GM19193 (cell line): ENCODE results near the gene GNAI2.

Experiments
- POLR2A ChIP-seq: IDR thresholded peaks from 4 replicates; pipeline ENCODE4 v1.6.1; 2011; ENCODE audit not compliant: insufficient read depth, insufficient read length; ENCODE audit errors: extremely low read depth

Gene GNAI2

GRCh38 chr3:50235716-50236483, at the start of gene GNAI2:
Gene GNAI2, plus strand, starts transcription at chr3:50236204. Its CDS starts 132 bp downstream, at chr3:50236336.
- peak; percentile 96 for TF ChIP-seq POLR2A

DNA sequence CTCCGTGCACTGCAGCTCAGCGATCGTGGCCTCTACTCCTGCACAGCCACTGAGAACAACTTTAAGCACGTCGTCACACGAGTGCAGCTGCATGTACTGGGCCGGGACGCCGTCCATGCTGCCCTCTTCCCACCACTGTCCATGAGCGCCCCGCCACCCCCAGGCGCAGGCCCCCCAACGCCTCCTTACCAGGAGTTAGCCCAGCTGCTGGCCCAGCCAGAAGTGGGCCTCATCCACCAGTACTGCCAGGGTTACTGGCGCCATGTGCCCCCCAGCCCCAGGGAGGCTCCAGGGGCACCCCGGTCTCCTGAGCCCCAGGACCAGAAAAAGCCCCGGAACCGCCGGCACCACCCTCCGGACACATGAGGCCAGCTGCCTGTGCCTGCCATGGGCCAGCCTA, 48.3 kb upstream of the GNAI2 start:
- no peak for TF ChIP-seq POLR2A

GRCh38 chr3:50189274-50189673, 46.7 kb upstream of the GNAI2 start:
- TF ChIP-seq POLR2A: no peak

- no peak for TF ChIP-seq POLR2A
Measured at GRCh38 chr3:50189989-50190388, 46.0 kb upstream of the GNAI2 start.

GRCh38 chr3:50190936-50191660, 44.9 kb upstream of the GNAI2 start, which contains the start of gene GNAT1:
Gene GNAT1, plus strand, starts transcription at chr3:50191610. Its CDS starts 116 bp downstream, at chr3:50191726.
- no peak for TF ChIP-seq POLR2A

DNA sequence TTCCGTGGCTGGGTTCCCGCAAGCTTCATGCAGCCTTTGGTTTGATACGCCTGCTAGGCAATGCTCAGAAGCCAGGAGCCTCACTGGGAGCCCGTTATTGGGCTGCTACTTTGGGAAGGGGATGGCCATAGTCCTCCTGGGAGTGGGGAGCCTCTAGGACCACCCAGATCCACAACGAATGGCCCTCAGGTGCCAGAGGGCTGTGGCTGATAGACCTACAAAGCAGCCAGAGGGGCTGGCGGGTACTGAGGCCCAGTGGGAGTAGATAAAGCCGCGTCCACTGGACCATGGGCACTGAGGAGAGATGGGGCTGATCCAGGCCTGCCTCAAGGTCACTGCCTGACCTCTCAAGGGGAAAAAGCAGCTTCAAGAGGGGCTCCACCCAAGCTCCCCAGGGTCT, 43.9 kb upstream of the GNAI2 start:
- no peak for TF ChIP-seq POLR2A

GRCh38 chr3:50192689-50193141, 43.3 kb upstream of the GNAI2 start:
- TF ChIP-seq POLR2A: no peak

- no peak for TF ChIP-seq POLR2A
Measured at GRCh38 chr3:50193286-50193685, 42.7 kb upstream of the GNAI2 start.

DNA sequence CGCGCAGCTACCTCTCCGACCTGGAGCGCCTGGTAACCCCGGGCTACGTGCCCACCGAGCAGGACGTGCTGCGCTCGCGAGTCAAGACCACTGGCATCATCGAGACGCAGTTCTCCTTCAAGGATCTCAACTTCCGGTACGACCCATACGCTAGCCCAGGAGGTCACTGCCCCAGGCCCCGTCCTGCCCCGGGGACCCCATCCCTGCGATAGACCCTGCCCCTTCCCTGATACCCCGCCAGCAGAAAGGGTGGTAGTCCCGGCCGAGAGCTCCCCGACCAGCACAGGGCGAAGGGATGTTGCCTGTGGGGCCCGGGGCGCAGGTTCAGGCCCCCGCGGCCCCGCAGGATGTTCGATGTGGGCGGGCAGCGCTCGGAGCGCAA, 42.3 kb upstream of the GNAI2 start:
- TF ChIP-seq POLR2A: no peak

DNA sequence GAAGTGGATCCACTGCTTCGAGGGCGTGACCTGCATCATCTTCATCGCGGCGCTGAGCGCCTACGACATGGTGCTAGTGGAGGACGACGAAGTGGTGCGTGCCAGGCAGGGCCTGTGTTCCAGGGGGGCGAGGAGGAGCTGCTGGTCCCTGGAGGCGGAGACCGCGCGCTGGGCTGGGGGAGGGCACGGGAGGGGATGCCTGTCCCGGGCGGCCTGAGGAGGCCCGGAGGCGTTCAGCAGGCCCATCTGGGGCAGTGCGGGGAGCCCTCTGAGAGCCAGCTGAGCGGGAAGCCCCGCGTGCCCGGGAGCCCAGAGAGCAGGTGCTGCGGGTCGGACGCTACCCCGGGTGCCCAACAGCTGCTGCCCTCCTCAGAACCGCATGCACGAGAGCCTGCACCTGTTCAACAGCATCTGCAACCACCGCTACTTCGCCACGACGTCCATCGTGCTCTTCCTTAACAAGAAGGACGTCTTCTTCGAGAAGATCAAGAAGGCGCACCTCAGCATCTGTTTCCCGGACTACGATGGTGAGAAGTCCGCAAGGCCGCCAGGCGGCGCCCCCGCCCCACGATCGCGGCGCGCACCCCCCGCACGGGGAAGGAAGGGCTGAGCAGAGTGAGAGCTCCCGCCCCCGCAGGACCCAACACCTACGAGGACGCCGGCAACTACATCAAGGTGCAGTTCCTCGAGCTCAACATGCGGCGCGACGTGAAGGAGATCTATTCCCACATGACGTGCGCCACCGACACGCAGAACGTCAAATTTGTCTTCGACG, 41.7 kb upstream of the GNAI2 start:
- no peak for TF ChIP-seq POLR2A

DNA sequence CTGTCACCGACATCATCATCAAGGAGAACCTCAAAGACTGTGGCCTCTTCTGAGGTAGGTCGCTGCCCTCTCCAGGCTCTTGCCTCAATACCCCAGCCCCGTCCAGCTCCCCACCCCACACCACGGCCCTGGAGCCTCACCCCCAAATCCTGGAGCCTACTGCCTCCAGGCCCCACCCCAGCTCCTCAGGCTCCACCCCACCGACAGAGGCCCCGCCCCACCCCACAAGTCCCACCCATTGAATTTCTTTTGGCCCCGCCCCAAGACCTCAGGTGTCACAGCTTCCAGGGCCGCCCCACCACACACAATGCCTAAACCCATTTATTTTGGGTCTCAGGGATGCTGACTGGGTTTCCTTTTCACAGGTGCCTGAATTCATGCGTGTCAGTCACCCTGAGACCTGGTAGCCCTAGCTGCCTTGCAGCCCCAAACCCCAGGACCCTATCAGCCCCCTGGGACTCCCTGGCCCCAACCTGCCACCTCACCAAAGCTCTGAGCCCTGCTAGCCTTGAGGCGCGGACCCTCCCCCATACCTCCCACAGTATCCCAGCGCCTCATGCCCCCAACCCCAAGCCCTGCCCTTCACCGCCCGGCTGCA, 41.0 kb upstream of the GNAI2 start:
- no peak for TF ChIP-seq POLR2A

GRCh38 chr3:50195501-50196252, 40.3 kb upstream of the GNAI2 start:
- TF ChIP-seq POLR2A: no peak

DNA sequence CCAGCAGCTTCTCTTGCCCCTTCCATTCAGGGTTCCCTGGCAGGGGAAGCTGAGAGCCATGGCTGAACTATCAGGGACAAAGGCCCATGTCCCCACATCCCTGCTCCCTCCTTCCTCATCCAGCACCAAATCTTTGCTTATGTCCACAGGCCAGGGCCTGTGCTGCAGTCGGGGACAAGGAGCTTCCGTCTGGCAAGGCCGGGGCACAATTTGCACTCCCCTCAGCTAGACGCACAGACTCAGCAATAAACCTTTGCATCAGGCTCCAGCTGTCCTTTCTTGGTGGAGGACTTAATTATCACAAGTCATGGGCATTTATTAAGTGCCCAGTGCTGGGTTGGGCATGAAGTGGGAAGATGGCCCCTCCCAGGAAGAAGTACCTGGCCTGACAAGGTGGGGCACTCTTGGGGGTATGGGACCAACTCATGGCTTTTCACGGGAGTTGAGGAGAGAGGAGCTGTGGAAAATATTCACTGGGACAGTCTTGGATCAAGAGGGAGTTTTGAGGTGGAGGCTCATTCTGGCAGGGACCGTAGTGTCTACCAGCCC, 39.7 kb upstream of the GNAI2 start:
- TF ChIP-seq POLR2A: no peak
